Stimulated activated CD8-positive, alpha-beta memory T cell treated with anti-CD3 and anti-CD28 coated beads, Interleukin-12 subunit alpha, Interleukin-12 subunit beta, amount 100 ng/mL, for 4 hours (primary cell): ENCODE measurements around the gene SPATA2L.
"Not testable (repeated sequence)": the region's sequence is repeated elsewhere in the genome, so short reads cannot be mapped to it uniquely, and the experiment has no call there.

Experiments
- DNase-seq: peaks from one replicate; pipeline ENCODE4 v3.0.0-alpha.2; 2020; ENCODE audit warnings: low read depth

The SPATA2L gene

DNA sequence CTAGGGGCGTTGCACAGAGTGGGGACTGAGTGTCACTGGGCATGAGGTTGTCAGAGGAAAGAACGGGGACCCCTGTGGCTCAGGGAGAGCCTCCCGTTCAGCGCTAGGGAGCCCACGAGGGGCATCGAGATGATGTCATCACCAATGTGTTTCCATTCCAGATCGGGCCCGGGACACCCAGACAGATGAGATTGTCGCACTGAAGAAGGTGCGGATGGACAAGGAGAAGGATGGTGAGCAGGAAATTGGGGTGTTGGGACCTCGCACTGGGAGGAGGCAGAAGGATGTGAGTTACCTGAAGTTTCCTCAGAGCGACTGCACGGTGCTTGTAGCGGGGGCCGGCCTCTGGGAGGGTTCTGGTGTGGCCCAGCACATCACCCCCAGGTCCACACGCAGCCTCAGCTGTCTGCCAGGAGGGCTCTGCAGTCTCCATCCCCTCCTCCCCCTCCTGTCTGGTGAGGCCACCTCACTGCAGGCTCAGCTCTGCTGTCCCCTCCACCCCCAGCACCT lies 11.1 kb downstream of the SPATA2L start:
- no peak for DNase-seq

DNA sequence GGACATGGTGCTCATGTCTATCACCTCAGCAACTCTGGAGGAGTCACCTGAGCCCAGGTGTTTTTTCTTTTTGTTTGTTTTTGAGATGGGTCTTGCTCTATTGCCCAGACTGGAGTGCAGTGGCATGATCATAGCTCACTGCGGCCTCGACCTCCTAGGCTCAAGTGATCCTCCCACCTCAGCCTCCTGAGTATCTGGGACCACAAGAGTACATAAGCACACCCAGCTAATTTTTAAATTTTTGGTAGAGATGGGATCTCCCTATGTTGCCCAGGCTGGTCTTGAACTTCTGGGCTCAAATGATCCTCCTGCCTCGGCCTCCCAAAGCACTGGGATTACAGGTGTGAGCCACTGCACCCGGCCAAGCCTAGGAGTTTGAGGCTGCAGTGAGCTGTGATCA lies 11.9 kb downstream of the SPATA2L start:
- not testable (repeated sequence) for DNase-seq

DNA sequence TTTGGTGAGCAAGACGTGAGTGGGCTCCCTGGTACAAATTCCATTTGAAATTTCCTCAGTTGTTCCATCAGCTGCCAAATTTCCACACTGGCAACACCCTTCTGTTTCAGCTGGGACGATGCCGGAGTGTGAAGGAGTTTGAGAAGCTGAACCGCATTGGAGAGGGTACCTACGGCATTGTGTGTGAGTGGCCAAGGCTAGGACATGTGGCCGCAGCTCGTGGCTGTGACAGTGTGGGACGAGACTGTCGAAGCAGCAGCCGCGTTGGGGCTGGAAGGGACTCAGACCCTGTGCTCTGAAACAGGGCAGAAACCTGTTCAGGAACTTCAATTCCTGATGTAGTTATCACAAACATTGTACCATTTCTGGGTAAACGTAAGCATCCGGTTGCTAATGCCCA lies 12.4 kb downstream of the SPATA2L start:
- no peak for DNase-seq

DNA sequence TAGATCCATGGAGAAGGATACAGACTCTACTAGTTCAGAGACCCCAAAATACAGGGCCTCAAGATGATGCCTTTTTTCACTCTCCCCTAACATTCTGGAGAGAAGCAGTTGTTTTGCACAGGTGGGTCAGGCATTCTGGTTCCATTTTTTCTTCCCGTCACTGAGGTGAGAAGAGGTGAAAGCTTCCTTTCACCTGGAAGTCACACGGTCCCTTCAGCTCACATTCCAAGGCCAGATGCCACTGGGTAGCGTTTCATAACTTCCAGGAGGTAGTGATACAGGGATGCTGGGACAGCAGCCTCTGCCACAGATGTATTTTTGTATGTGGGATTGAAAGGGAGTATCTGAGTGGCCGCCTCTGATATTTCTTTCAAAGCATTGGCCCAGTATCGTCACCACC lies 13.1 kb downstream of the SPATA2L start:
- no peak for DNase-seq

DNA sequence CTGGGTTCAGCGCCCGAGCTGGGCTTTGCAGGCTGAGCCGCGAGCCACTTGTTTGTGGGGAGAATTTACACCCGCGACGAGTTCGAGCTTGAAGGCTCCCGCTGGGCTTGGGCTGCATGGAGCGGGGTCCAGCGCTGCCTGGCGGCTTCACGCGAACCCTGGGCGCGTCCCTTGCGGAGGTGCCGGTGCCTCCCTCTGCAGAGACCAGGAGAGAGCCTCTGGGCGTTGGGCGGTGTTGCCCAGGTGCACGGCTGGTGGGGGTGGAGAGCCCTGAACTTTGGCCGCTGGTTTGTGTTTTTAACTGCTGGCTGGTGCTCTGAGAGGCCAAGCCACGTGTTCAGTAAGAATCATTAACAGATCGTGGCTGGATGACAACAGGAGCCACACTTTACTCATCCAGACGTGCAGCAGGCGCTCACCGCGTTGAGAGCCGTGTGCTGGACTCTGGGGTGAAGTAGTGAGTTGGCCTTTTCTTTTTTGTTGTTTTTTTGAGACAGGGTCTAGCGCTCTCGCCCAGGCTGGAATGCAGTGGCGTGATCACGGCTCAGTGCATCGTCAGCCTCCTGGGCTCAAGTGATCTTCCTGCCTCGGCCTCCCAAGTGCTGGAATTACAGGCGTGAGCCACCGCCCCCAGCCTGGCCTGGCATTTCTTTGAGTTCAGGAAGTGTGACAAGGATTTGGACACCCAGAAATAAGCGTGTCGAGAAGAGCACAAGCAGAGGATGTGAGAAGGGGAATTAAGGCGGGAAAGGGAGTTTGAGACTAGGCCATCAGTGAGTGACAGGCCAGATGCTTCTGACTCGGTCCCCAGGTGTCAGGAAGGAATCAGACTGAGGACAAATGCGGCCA lies 14.2 kb downstream of the SPATA2L start:
- DNase-seq: no peak

DNA sequence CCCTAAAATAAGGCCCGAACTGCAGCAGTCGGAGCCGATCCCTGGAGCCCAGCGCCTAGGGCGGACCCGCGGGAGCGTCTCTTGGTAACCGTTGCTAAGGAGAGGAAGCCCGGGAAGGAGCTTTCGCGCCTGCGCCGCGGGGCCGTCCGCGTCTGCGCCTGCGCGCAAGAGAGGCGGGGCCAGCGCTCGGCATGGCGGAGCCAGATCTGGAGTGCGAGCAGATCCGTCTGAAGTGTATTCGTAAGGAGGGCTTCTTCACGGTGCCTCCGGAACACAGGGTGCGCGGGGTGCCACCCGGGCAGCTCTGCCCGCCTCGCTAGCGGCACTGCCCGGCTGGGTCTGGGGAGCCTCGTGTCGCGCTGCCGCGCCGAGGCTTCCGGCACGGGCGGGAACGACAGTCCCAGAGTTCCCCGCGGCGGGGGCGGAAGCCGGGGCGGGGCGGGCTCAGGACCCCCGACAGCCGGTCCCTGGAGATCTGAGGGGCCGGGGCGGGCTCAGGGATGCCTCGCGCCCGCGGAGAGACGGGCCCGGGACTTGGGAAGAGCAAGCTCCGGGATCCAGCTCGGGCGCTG lies 14.9 kb downstream of the SPATA2L start, which contains the start of gene CDK10:
CDK10 (plus strand) TSS at position 170 of the 572 bp plus-strand sequence; CDS start at position 192, 22 bp downstream.
- peak; percentile 88 for DNase-seq

DNA sequence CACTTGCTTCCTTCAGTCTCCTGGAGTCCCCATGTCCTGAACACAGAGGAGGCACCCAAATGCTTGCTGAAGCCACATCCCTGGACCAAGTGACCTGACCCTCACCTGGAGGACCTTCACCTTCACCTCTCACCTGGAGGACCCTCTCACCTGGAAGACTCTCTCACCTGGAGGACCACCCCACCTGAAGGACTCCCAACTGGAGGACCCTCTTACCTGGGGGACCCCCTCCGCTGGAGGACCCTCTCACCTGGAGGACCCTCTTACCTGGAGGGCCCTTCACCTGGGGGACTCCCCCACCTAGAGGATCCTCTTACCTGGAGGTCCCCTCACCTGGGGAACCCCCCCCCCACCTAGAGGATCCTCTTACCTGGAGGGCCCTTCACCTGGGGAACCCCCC lies 15.6 kb downstream of the SPATA2L start:
- no peak for DNase-seq

DNA sequence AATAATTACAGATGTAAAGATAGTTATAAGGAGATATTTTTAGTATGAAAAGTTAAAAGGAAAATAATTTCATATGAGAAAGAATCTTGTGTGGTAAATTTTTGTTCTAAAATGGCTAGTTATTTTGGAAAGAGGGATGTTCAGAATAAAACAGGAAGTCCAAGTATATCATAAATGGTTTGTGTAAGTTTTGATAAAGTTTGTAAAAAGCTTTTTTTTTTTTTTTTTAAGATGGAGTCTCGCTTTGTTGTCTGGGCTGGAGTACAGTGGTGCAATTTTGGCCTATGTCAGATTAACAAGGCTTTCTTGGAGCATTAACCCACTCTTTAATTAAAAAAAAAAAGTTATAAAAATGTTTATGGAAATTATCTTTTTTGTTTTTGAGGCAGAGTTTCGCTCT lies 23.2 kb downstream of the SPATA2L start:
- no peak for DNase-seq

DNA sequence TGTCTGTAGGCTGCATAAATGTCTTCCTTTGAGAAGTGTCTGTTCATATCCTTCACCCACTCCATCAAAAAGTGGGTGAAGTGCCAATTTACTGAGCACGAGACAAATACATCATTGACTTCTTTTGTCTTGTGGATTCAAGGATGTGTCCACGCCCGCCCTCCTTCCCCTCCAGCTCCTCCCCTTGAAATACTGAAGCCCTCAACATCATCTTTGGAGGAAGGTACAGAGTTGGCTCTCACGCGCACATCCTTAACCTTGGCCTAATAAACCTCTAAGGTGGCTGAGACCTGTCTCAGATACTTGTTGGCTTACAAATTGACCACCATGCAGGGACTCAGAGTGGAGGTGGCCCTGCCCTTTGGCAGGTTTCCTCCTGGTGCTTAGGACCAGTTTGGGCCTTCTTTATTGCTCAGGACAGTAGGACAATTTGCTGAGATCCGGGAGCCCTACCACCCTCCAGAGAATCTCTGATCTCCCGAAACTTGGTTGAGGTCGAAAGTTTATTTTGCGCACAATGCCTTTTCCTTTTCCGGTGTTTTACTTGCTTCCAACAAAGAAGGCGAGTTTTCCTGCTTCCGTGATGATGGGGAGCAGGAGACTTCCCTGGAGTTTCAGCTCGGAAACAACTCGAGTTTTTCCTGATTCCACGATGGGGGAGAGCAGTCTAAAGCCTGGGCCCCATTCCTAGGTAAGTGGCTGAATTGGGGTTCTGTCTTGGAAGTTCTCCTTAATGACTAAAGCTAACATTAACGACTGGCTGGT lies 29.1 kb downstream of the SPATA2L start:
- no peak for DNase-seq

DNA sequence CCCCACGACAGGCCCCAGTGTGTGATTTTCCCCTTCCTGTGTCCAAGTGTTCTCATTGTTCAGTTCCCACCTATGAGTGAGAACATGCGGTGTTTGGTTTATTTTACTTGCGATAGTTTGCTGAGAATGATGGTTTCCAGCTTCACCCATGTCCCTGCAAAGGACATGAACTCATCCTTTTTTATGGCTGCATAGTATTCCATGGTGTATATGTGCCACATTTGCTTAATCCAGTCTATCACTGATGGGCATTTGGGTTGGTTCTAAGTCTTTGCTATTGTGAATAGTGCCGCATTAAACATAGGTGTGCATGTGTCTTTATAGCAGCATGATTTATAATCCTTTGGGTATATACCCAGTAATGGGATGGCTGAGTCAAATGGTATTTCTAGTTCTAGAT lies 29.9 kb downstream of the SPATA2L start:
- not testable (repeated sequence) for DNase-seq

DNA sequence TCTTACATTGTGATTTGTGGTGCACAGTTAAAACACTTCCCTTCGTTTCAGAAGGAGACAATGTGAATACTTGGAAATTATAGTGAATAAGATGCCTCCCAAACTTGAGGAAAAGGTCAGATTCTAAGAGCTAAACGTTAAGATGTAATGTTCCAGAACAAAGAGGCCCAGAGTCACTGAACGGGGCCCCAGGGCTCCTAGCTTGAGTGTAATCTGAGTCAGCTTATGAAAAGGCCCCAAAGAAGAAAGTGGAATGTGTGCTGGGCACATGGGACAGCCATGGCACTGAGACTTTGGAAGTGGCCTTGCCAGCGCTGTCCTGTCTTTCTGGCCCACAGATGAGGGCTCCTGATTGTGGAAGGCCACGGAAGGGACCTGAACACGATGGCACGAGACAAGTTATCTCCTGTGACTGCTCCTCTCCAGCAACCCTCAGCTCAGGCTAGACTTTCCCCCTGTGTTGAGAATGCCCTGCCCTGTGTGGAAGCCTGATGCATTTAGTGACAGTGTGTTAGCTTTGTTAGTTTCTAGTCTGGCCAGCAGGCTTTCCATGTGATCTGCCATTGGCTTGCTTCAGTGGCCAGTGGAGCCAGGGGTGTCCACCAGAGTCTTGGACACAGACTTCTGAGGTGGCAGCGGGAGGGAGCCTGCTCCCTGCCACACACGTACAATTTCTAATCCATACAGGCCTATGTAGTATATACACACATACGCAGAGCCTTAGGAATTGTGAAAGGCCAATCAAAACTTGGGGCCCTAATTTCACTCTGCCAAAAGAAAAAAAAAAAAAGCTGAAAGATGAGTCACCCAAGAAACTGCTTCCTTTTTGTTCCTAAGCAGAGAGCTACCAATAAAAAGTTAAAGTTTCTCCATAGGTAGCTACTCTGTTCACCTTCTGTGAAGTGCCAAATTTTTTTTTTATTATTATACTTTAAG lies 30.7 kb downstream of the SPATA2L start:
- DNase-seq: no peak

DNA sequence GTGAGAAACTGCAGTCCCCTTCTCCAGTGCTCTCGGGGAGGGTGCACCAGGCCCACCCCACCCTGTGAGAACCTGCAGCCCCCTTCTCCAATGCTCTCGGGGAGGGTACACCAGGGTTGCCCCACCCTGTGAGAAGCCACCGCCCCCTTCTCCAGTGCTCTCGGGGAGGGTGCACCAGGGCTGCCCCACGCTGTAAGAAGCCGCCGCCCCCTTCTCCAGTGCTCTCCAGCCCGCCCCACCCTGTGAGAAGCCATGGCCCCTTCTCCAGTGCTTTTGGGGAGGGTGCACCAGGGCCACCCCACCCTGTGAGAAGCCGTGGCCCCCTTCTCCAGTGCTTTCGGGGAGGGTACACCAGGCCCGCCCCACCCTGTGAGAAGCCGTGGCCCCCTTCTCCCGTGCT lies 31.8 kb downstream of the SPATA2L start:
- no peak for DNase-seq

DNA sequence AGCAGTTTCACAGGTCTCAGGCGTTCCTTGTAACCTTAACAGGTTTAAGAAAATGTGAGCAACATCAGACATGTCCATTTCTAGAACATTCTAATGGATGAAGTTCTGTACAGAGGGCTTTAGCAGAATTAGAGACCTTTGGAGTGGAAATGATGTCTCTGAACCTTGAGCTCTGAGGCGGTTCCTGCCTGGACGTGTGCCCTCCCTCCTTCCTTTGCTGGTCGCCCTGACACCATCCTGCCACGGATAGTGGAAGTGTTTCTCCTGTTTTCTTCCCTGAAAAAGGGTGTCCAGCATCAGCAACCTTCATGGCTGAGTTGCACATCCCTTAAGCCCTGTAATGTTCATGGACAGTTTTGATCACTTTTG lies 32.7 kb downstream of the SPATA2L start:
- DNase-seq: no peak

DNA sequence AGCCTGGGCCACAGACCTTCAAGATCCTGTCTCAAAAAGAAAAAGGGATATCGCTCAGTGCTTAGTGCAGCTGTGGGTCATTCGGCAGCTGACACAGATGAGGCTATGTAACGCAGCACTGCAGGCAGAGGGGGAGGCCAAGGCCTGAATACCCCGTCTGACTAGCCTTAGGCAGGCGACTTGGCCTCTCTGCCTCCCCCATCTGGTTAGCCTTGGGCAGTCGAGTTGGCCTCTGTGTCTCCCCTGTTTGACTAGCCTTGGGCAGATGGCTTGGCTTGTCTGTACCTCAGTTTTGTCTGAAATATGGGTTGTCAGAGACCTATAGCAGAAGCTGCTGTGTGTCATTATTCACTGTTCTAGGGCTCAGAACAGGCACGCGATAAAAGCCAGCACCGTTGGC lies 33.9 kb downstream of the SPATA2L start:
- DNase-seq: no peak

DNA sequence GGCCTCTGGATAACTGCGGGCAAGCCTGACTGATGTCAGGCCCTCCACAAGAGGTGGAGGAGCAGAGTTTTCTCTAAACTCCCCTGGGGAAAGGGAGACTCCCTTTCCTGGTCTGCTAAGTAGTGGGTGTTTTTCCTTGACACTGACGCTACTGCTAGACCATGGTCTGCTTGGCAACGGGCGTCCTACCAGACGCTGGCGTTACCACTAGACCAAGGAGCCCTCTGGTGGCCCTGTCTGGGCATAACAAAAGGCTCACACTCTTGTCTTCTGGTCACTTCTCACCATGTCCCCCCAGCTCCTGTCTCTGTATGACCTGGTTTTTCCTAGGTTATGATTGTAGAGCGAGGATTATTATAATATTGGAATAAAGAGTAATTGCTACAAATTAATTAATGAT lies 34.5 kb downstream of the SPATA2L start:
- not testable (repeated sequence) for DNase-seq

DNA sequence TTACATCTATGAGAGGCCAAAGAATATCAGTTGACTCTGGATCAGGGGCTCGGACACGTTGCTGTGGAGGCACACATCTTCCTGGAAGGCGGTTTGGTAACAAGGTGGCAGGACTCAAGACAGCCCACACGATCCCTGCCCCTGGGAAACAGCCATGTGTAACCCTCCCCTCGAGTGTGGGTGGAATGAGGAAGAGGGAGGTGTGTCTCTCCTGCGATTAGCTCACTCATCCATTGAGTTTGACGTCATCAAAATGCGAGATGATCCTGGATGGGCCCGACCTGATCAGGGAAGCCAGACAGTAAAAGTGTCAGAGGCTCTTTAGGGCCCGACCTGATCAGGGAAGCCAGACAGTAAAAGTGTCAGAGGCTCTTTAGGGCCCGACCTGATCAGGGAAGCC lies 37.3 kb downstream of the SPATA2L start:
- DNase-seq: not testable (repeated sequence)

DNA sequence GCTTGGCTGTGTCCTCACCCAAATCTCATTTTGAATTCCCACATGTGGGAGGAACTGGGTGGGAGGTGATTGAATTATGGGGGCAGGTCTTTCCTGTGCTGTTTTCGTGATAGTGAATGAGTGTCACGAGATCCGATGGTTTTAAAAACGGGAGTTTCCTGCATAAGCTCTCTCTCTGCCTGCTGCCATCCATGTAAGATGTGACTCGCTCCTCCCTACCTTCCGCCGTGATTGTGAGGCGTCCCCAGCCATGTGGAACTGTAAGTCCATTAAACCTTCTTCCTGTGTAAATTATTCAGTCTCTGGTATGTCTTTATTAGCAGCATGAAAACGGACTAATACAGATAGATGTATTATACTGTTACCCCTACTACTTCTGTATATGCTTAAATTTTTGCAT lies 40.3 kb downstream of the SPATA2L start:
- no peak for DNase-seq

DNA sequence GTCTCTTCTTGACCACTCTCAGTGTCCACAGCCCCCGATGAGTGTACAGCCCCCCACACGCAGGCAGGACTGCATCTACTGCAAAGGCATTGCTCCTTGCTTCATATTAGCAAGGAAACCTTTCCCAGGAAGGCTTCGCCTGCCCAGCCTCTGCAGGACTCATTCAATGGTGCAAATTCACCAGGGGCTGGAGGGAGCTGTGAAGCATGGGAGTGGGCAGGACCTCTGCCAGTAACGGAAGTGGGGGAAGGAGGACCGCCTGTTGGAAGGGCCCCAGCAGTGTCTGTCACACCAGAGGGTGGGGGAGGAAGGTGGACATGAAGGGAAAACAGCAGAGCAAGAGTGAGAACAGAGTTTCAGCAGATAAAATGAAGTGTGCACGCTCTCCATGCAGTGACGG lies 41.4 kb downstream of the SPATA2L start:
- no peak for DNase-seq

DNA sequence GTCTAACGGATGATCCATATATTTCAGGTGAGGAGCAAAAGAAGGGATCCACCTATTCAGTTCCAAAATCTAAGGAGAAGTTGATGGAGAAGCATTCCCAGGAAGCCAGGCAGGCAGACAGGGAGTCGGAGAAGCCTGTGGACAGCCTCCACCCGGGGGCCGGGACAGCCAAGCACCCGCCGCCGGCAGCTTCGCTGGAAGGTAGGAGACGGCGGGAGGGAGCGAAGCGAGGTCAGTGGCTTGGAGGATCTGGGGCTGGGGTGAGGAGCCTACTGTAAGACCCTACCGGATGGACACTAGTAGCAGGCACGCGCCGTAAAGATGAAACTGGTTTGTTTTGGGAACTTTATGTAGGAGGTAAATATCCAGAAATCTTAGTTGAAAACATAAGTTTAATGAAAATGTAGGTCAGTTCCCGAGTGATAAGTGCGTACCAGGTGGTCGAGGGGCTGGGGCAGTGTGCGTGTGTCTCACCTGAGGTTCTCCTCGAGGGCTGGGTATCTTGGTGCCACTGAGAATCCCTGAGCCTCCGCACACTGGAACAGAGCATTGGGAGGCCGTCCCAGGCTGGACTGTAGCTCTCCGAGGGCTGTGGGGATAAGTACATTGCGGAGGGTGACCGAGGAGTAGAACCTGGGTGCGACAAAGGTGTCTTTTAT lies 43.2 kb downstream of the SPATA2L start:
- DNase-seq: no peak

DNA sequence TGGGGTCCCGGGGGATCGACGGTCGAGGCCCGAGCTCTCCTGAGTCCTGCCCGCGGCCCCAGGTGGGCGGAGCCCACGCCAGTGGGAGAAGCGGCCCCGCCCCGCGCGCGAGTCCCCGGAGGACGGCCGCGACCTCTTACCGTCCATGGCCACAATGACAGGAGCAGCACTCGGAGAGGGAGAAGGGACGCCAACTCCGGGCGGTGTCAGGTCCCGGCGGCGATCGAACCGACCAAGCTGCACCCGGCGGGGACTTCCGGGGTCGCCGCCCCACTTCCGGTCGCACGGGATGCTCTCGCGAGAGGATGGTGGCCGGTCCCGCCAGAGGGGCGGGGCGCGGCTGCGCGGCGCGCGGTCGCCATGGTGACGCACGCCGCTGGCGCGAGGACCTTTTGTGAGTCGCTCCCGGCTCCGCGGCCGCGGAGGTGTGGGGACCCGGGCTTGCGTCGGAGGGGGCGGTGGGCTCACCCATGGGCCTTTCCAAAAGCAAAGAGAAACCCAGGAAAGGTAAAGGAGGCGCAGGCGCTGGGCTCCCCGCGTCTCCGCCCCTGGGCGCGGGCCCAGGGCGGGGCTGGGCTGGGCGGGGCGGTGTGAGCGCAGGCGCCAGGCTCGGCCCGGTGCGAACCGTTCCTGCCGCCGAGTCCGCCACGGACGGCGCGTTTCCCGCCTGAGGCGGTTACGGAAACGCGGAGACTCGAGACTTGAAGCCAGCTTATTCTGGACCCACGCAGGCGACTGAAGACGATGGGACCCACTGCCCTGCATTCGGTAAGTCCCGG lies 43.9 kb downstream of the SPATA2L start, which contains the start of the genes CHMP1A and SPATA33:
CHMP1A (minus strand) TSS at position 267 of the 779 bp plus-strand sequence; CDS start at position 147, 120 bp downstream.
SPATA33 (plus strand) TSS at position 395 of the 779 bp plus-strand sequence; CDS start at position 471, 76 bp downstream.
- DNase-seq: peak; percentile 90
